Endothelial cell (in vitro differentiated cells): Measurements from ENCODE around the gene ZNF821. TPM values are rescaled to one million over a fixed set of nuclear protein-coding genes. Genes with fewer than 3 reads are reported as not detected.

Source experiments
- DNase-seq: peaks from one replicate; pipeline ENCODE4 v3.0.0; 2021; ENCODE audit warnings: low spot score
- H3K27ac Mint-ChIP-seq: one replicate; pipeline ENCODE4 v1.8.0; 2021; ENCODE audit warnings: mixed read lengths, inconsistent platforms; ENCODE audit not compliant: unreplicated experiment
- H3K27me3 Mint-ChIP-seq: one replicate; pipeline ENCODE4 v1.8.0; 2021; ENCODE audit warnings: mild to moderate bottlenecking, moderate library complexity, mixed read lengths, inconsistent platforms; ENCODE audit not compliant: unreplicated experiment
- H3K36me3 Mint-ChIP-seq: one replicate; pipeline ENCODE4 v1.8.0; 2021; ENCODE audit warnings: mild to moderate bottlenecking, low read depth, mixed read lengths, inconsistent platforms; ENCODE audit not compliant: unreplicated experiment
- H3K4me1 Mint-ChIP-seq: one replicate; pipeline ENCODE4 v1.8.0; 2021; ENCODE audit warnings: mild to moderate bottlenecking, mixed read lengths, inconsistent platforms; ENCODE audit not compliant: unreplicated experiment
- H3K4me3 Mint-ChIP-seq: one replicate; pipeline ENCODE4 v1.8.0; 2021; ENCODE audit warnings: mild to moderate bottlenecking, mixed read lengths, inconsistent platforms; ENCODE audit not compliant: unreplicated experiment
- H3K9me3 Mint-ChIP-seq: one replicate; pipeline ENCODE4 v1.8.0; 2021; ENCODE audit warnings: mixed read lengths, inconsistent platforms; ENCODE audit not compliant: unreplicated experiment
- CTCF ChIP-seq: fragments of 200-600 bp; sonication (generic); IDR thresholded peaks from one replicate; pipeline ENCODE4 v1.5.0; 2021; ENCODE audit warnings: antibody characterized with exemption; ENCODE audit not compliant: unreplicated experiment
- long read RNA-seq: library from polyadenylated mRNA; unstranded; transcript quantifications from one replicate; pipeline ENCODE4 v2.0.0, GENCODE V29; 2020; ENCODE audit not compliant: unreplicated experiment
- total RNA-seq: library from RNA; stranded (reverse); fragmentation: NEBNext Ultra II Directional; extraction: Animal tissue kit (Norgen Biotek cat#: 25700); gene quantifications from one replicate; pipeline ENCODE4 v1.2.1, GENCODE V29; 2021; ENCODE audit not compliant: unreplicated experiment

Gene ZNF821
- 17.7 TPM for total RNA-seq
- long read RNA-seq, transcript ZNF821-202 (8 exons, 2,000 nt), result major isoform, 6 of 19 reads
- long read RNA-seq, partial matches to known transcripts, result 0 of 19 reads
- long read RNA-seq, other reads (novel, unspliced or antisense), result 10 of 19 reads

- Mint-ChIP-seq H3K27ac (peak within 1 kb of the TSS; percentile 67), H3K27me3 (peaks cover 4% of the 10 kb centered on the region), H3K9me3 (no peaks in the 10 kb centered on the region), H3K4me1 (peaks cover 33% of the 10 kb centered on the region), H3K4me3 (peak within 1 kb of the TSS; percentile 93), H3K36me3 (peaks cover 12% of the 10 kb centered on the region)
- DNase-seq, result peak; percentile 91
- TF ChIP-seq CTCF, result peak; percentile 53
Observed at GRCh38 chr16:71883849-71884638, at the start of gene ZNF821. TSS of gene ZNF821 (minus strand) at chr16:71884182. CDS start at chr16:71879946, 4,236 bp downstream.

GRCh38 chr16:71933017-71933416 is 49.0 kb upstream of the ZNF821 start:
- TF ChIP-seq CTCF, result no peak
- H3K27me3 Mint-ChIP-seq, result peaks cover 3% of the 10 kb centered on the region
- peaks cover 3% of the 10 kb centered on the region for H3K4me1 Mint-ChIP-seq
- no peak overlapping the region for H3K27ac Mint-ChIP-seq
- no peak for DNase-seq
- H3K9me3 Mint-ChIP-seq, result no peaks in the 10 kb centered on the region
- peaks cover 17% of the 10 kb centered on the region for H3K36me3 Mint-ChIP-seq
- H3K4me3 Mint-ChIP-seq, result no peak overlapping the region

- peaks cover 28% of the 10 kb centered on the region for H3K36me3 Mint-ChIP-seq
- TF ChIP-seq CTCF, result no peak
- H3K9me3 Mint-ChIP-seq, result no peaks in the 10 kb centered on the region
- H3K4me1 Mint-ChIP-seq, result peaks cover 14% of the 10 kb centered on the region
- DNase-seq, result no peak
- no peak overlapping the region for H3K4me3 Mint-ChIP-seq
- peaks cover 3% of the 10 kb centered on the region for H3K27me3 Mint-ChIP-seq
- H3K27ac Mint-ChIP-seq, result no peak overlapping the region
Observed at GRCh38 chr16:71931599-71931998, 47.6 kb upstream of the ZNF821 start.

GRCh38 chr16:71931001-71931400 is 47.0 kb upstream of the ZNF821 start:
- H3K36me3 Mint-ChIP-seq, result peaks cover 30% of the 10 kb centered on the region
- no peak for TF ChIP-seq CTCF
- no peak for DNase-seq
- H3K4me3 Mint-ChIP-seq, result no peak overlapping the region
- peaks cover 16% of the 10 kb centered on the region for H3K4me1 Mint-ChIP-seq
- H3K9me3 Mint-ChIP-seq, result no peaks in the 10 kb centered on the region
- H3K27me3 Mint-ChIP-seq, result peaks cover 3% of the 10 kb centered on the region
- no peak overlapping the region for H3K27ac Mint-ChIP-seq

- Mint-ChIP-seq H3K9me3 (no peaks in the 10 kb centered on the region), H3K4me3 (no peak overlapping the region), H3K27me3 (peaks cover 3% of the 10 kb centered on the region), H3K27ac (no peak overlapping the region), H3K4me1 (peaks cover 16% of the 10 kb centered on the region), H3K36me3 (peaks cover 31% of the 10 kb centered on the region)
- no peak for TF ChIP-seq CTCF
- no peak for DNase-seq
Observed at GRCh38 chr16:71930013-71930563, 46.1 kb upstream of the ZNF821 start.
